ENCODE results near the gene NCKAP5.

GRCh38 chr2:133380991-133381390 lies 187.3 kb downstream of the NCKAP5 start:
- TF ChIP-seq EZH2phosphoT487 (IDR thresholded peaks at IDR 0.05; ENCODE audit: low read depth, severe bottlenecking, unreplicated experiment), result no peak
- TF ChIP-seq CTCF (IDR thresholded peaks at IDR 0.05; ENCODE audit: poor library complexity), result no peak
